Islet precursor cell (in vitro differentiated cells): ENCODE data around the gene LANCL1.

Source experiments
- DNase-seq: peaks from one replicate; pipeline ENCODE4 v3.0.0-alpha.2; 2018

The LANCL1 gene

DNA sequence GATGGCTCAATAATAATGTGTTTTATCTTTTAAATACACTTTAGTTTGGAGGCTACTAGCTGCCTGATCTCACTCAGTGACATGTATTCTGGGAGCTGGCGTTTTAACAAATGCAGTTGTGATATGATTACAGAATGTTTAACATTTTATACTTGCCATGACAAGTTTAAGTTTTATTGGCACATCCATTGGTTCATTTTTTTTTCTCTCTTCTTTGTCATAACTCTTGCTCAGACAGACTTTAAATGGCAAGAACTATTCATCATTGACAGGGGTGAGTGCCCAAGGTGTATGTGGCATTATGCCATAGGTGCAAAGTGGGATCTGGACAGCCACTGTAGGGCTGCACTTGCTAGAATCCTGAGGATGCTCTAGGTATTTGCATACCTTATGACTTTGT is 89.5 kb downstream of the LANCL1 start:
- DNase-seq = no peak
